H1 (cell line): ENCODE data around the gene CMBL. TPM values are rescaled to one million over a fixed set of nuclear protein-coding genes. Genes with fewer than 3 reads are reported as not detected.

Experiments used
- CTCF ChIA-PET: fragments of 300-600 bp; sonication (Branson Sonifier 250); formaldehyde crosslinking; loops from one replicate; lab custom pipeline; 2021; ENCODE audit not compliant: partially characterized antibody; lab: Charles Lee
- POLR2A ChIA-PET: fragments of 300-600 bp; sonication (Branson Sonifier 250); formaldehyde crosslinking; loops from one replicate; lab custom pipeline; 2021; ENCODE audit warnings: inconsistent platforms; ENCODE audit not compliant: partially characterized antibody; lab: Charles Lee
- DNase-seq, 2 experiments: peaks; one replicate each; pipeline versions ENCODE4 v3.0.0 to v3.0.0-alpha.2; 2010 to 2022; ENCODE audit warnings: low spot score in 2 of 2, low read depth in 1 of 2, mixed read lengths in 1 of 2
- FAIRE-seq: peaks from 2 replicates; lab custom pipeline; 2011; peaks lifted over from hg19 to GRCh38; lab: Jason Lieb, UNC
- H2AFZ ChIP-seq: 2 replicates; pipeline ENCODE4 v1.8.1; 2012; ENCODE audit warnings: low read length, inconsistent platforms
- H2AK5ac ChIP-seq: 2 replicates; pipeline ENCODE4 v1.6.1; 2013; ENCODE audit warnings: low read depth, low read length
- H2BK120ac ChIP-seq: replicated peaks from 2 replicates; pipeline ENCODE3; 2013; ENCODE audit warnings: low read depth, low read length, inconsistent platforms
- H2BK12ac ChIP-seq: 2 replicates; pipeline ENCODE4 v1.6.1; 2013; ENCODE audit warnings: low read depth, low read length
- H2BK15ac ChIP-seq: 2 replicates; pipeline ENCODE4 v1.6.1; 2013; ENCODE audit warnings: low read length
- H2BK20ac ChIP-seq: 2 replicates; pipeline ENCODE4 v1.6.1; 2013; ENCODE audit warnings: low read length
- H2BK5ac ChIP-seq: 2 replicates; pipeline ENCODE4 v1.6.1; 2013; ENCODE audit warnings: low read depth, low read length
- H3K14ac ChIP-seq: 2 replicates; pipeline ENCODE4 v1.6.1; 2013; ENCODE audit warnings: inconsistent platforms; ENCODE audit not compliant: insufficient read length
- H3K18ac ChIP-seq: 2 replicates; pipeline ENCODE4 v1.6.1; 2013; ENCODE audit warnings: low read length; ENCODE audit errors: extremely low read depth
- H3K23ac ChIP-seq: 2 replicates; pipeline ENCODE4 v1.6.1; 2013; ENCODE audit warnings: inconsistent platforms; ENCODE audit not compliant: insufficient read length
- H3K23me2 ChIP-seq: 2 replicates; pipeline ENCODE4 v1.6.1; 2013; ENCODE audit warnings: low read depth, low read length
- H3K27ac ChIP-seq: 2 replicates; pipeline ENCODE4 v1.6.1; 2011; ENCODE audit warnings: low read depth, low read length, inconsistent platforms
- H3K27me3 ChIP-seq, 4 experiments: replicated peaks in 1 of 4; 1 replicate in 1 of 4; 2 replicates in 3 of 4; pipeline versions ENCODE4 v1.6.1 to v1.8.1; 2011 to 2013; ENCODE audit warnings: low read length in 3 of 4, mild to moderate bottlenecking in 3 of 4, inconsistent platforms in 2 of 4, mixed read lengths in 2 of 4, moderate library complexity in 1 of 4; ENCODE audit not compliant: control insufficient read depth in 3 of 4, insufficient read depth in 3 of 4; ENCODE audit errors: extremely low read depth in 1 of 4
- H3K36me3 ChIP-seq, 4 experiments: 2 replicates each; pipeline versions ENCODE4 v1.6.1 to v1.8.1; 2011 to 2013; ENCODE audit warnings: mild to moderate bottlenecking in 4 of 4, low read length in 3 of 4, moderate library complexity in 2 of 4, control low read depth in 1 of 4, inconsistent platforms in 1 of 4; ENCODE audit not compliant: insufficient read depth in 4 of 4, control insufficient read depth in 2 of 4
- H3K4ac ChIP-seq: replicated peaks from 2 replicates; pipeline ENCODE3; 2013; ENCODE audit warnings: low read length, low read depth, mixed read lengths, inconsistent platforms; ENCODE audit not compliant: insufficient read length
- H3K4me1 ChIP-seq, 4 experiments: replicated peaks in 1 of 4; 1 replicate in 1 of 4; 2 replicates in 3 of 4; pipeline versions ENCODE4 v1.6.1 to v1.8.1; 2011 to 2013; ENCODE audit warnings: low read length in 3 of 4, inconsistent platforms in 2 of 4, mixed read lengths in 1 of 4; ENCODE audit not compliant: insufficient read depth in 4 of 4, control insufficient read depth in 3 of 4
- H3K4me2 ChIP-seq, 2 experiments: 2 replicates each; pipeline versions ENCODE4 v1.6.1 to v1.8.1; 2011 to 2013; ENCODE audit warnings: low read depth in 2 of 2, low read length in 2 of 2, control low read depth in 1 of 2, inconsistent platforms in 1 of 2, mild to moderate bottlenecking in 1 of 2; ENCODE audit not compliant: insufficient read depth in 1 of 2
- H3K4me3 ChIP-seq, 4 experiments: fragments of 200-600, 300-600 bp in 1 of 4; sonication (generic), shearing (Covaris generic), sonication (Bioruptor Twin) in 1 of 4; 2 replicates each; pipeline versions ENCODE4 v1.5.1 to v1.8.1; 2011 to 2016; ENCODE audit warnings: low read length in 4 of 4, low read depth in 3 of 4, control low read depth in 2 of 4, inconsistent platforms in 2 of 4, mild to moderate bottlenecking in 2 of 4, mixed read lengths in 1 of 4, moderate library complexity in 1 of 4; ENCODE audit not compliant: insufficient read depth in 2 of 4; ENCODE audit errors: extremely low read depth in 1 of 4
- H3K56ac ChIP-seq: replicated peaks from 2 replicates; pipeline ENCODE3; 2013; ENCODE audit warnings: low read depth, mild to moderate bottlenecking, mixed read lengths, low read length, inconsistent platforms; ENCODE audit not compliant: insufficient read length
- H3K79me1 ChIP-seq: 2 replicates; pipeline ENCODE4 v1.6.1; 2013; ENCODE audit warnings: low read depth, low read length, control low read depth
- H3K79me2 ChIP-seq, 2 experiments: 2 replicates each; pipeline versions ENCODE4 v1.6.1 to v1.8.1; 2012 to 2013; ENCODE audit warnings: low read length in 2 of 2, mild to moderate bottlenecking in 2 of 2, inconsistent platforms in 1 of 2; ENCODE audit not compliant: insufficient read depth in 2 of 2, control insufficient read depth in 1 of 2
- H3K9ac ChIP-seq, 4 experiments: replicated peaks in 1 of 4; 1 replicate in 1 of 4; 2 replicates in 3 of 4; pipeline versions ENCODE4 v1.6.1 to v1.8.1; 2011 to 2013; ENCODE audit warnings: low read depth in 3 of 4, low read length in 3 of 4, control low read depth in 2 of 4, mild to moderate bottlenecking in 2 of 4, moderate library complexity in 2 of 4, inconsistent platforms in 1 of 4; ENCODE audit errors: extremely low read depth in 1 of 4
- H3K9me3 ChIP-seq, 2 experiments: 2 replicates each; pipeline versions ENCODE4 v1.6.1 to v1.8.1; 2012 to 2013; ENCODE audit warnings: mild to moderate bottlenecking in 2 of 2, moderate library complexity in 2 of 2, control low read depth in 1 of 2, inconsistent platforms in 1 of 2, low read depth in 1 of 2, low read length in 1 of 2, mixed read lengths in 1 of 2; ENCODE audit not compliant: insufficient read depth in 2 of 2
- H4K20me1 ChIP-seq, 2 experiments: replicated peaks in 1 of 2; 2 replicates each; pipeline versions ENCODE3 to v1.8.1; 2011 to 2013; ENCODE audit warnings: inconsistent platforms in 2 of 2, low read length in 2 of 2, mild to moderate bottlenecking in 1 of 2; ENCODE audit not compliant: insufficient read depth in 2 of 2, control insufficient read depth in 1 of 2
- H4K5ac ChIP-seq: 2 replicates; pipeline ENCODE4 v1.6.1; 2013; ENCODE audit warnings: low read length, low read depth, mixed read lengths, inconsistent platforms; ENCODE audit not compliant: insufficient read length
- H4K8ac ChIP-seq: 2 replicates; pipeline ENCODE4 v1.8.0; 2013; ENCODE audit warnings: mild to moderate bottlenecking, moderate library complexity, low read length, inconsistent platforms; ENCODE audit not compliant: insufficient read depth; ENCODE audit errors: extremely low read depth
- H4K91ac ChIP-seq: replicated peaks from 2 replicates; pipeline ENCODE3; 2013; ENCODE audit warnings: low read length, mixed read lengths, inconsistent platforms; ENCODE audit not compliant: insufficient read length
- KDM5A ChIP-seq: fragments of 200-600 bp; IDR thresholded peaks from 2 replicates; pipeline ENCODE4 v1.7.1; 2012; ENCODE audit warnings: mild to moderate bottlenecking, low read length, inconsistent platforms, mixed read lengths
- MAFK ChIP-seq: IDR thresholded peaks from 2 replicates; pipeline ENCODE4 v1.6.1; 2012; ENCODE audit warnings: low read depth, mild to moderate bottlenecking, improper control_type of control experiment, low read length
- NANOG ChIP-seq: IDR thresholded peaks from 2 replicates; pipeline ENCODE4 v1.6.1; 2011; ENCODE audit warnings: low read length, low read depth, mild to moderate bottlenecking, inconsistent platforms; ENCODE audit not compliant: insufficient read depth, poor library complexity, severe bottlenecking
- TAF7 ChIP-seq: optimal IDR thresholded peaks from 2 replicates; pipeline ENCODE3; 2011; ENCODE audit warnings: low read depth, mild to moderate bottlenecking, inconsistent platforms, low read length, moderate library complexity, borderline replicate concordance
- WGBS, 2 experiments: shearing (Covaris generic) in 1 of 2; methylation state at CpG; one replicate each; pipeline versions ENCODE4 v1.1.6 to v1.1.7; 2013 to 2015; ENCODE audit warnings: low lambda C conversion rate in 2 of 2, mixed read lengths in 2 of 2, inconsistent platforms in 1 of 2, low coverage in 1 of 2, missing lambda C conversion rate in 1 of 2; ENCODE audit not compliant: insufficient replicate concordance in 2 of 2, insufficient coverage in 1 of 2, insufficient read length in 1 of 2; ENCODE audit errors: extremely low coverage in 1 of 2, missing lambda C conversion rate in 1 of 2; 5-methylcytosine and 5-hydroxymethylcytosine counted together
- polyA plus RNA-seq, 7 experiments: library from polyadenylated mRNA; depleted of rRNA in 3 of 7; stranded (reverse) in 5 of 7; unstranded in 2 of 7; fragments of >200 nt in 5 of 7; fragments of 200-250 nt in 2 of 7; gene quantifications; 1 replicate in 5 of 7; 2 replicates in 1 of 7; 4 replicates in 1 of 7; pipeline versions ENCODE4 v1.2.1 to v1.2.3, GENCODE V29; 2011 to 2013; ENCODE audit warnings: missing spikeins in 2 of 7, mixed read lengths in 2 of 7
- total RNA-seq: library from RNA; stranded (reverse); fragmentation: NEBNext Ultra II Directional; extraction: Animal tissue kit (Norgen Biotek cat#: 25700); gene quantifications from 2 replicates; pipeline ENCODE4 v1.2.1, GENCODE V29; 2021

CMBL gene
- total and polyA plus RNA-seq, 2 of the 8 experiments (the other 6 are each of a cell fraction or from before 2014, with no cell fraction given), result 27.9 to 32.1 TPM

DNA sequence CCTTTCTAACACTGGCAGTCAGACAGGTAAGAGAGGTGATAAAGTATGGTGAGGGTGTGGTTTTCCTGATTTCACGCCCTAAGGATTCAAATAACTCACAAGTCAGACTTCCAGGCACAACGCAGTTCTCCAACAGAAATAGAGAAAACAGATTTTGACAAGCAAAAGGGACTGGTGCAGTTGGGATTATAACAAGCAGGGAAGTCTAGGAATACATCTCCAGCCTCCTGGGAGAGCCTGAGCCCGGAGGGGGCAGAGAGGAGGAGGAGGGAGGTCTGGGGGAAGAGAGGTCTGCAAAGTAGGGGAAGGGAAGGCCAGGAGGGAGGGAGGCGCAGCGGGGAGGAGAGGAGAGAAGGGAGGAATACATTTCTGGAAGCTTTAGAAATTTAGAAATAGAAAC lies 1.6 kb downstream of the CMBL start:
- TF ChIP-seq TAF7 (no peak), KDM5A (no peak), MAFK (no peak), NANOG (no peak)
- TF ChIP-seq, all 59 proteins: peak for 0
- FAIRE-seq, result no peak

More for the DNA sequence above, 1.6 kb downstream of the CMBL start:
- 0 out of 2 replicates have a peak overlapping the region, but pooled peaks have one; percentile 52 for H2BK20ac ChIP-seq
- no peak overlapping the region for H2BK12ac ChIP-seq
- ChIA-PET CTCF (interaction anchor here (1.1 to 1.7 kb wide), 2 partner anchors 10 to 59 kb away, joined by 3 to 5 read pairs; no protein-coding TSS in a partner anchor), POLR2A (interaction anchor here (1.2 to 1.4 kb wide), 3 partner anchors 13 to 55 kb away, joined by 3 to 5 read pairs (median 3); partner anchors contain the start of gene MARCHF6)
- no peak overlapping the region for H2AFZ ChIP-seq
- H3K9me3 ChIP-seq, result no peaks in the 10 kb centered on the region
- 48% methylated on average over 5 of the region's 5 CpGs; no CpG with 5 or more reads in 1 of the 2 experiments for WGBS, 2 experiments
- H2AK5ac ChIP-seq, result no peak overlapping the region
- 0 out of 2 replicates have a peak overlapping the region, but pooled peaks have one; percentile 34 for H3K18ac ChIP-seq
- H3K27ac ChIP-seq, result no peak overlapping the region
- H2BK120ac ChIP-seq, result no peak overlapping the region
- no peak overlapping the region for H3K14ac ChIP-seq
- no peak overlapping the region for H3K4ac ChIP-seq
- H3K4me3 ChIP-seq, result peak overlapping the region in 1 of 4 experiments; percentile 91; a peak in 2 of 8 replicates
- no peak overlapping the region for H3K56ac ChIP-seq
- no peak overlapping the region for H3K9ac ChIP-seq
- peaks cover 0 to 2% (median 0%) of the 10 kb centered on the region in 4 experiments; a peak in 1 of 7 replicates for H3K27me3 ChIP-seq
- H2BK15ac ChIP-seq, result no peak overlapping the region
- peak overlapping the region; percentile 95 for H3K4me2 ChIP-seq
- H3K79me2 ChIP-seq, result no peaks in the 10 kb centered on the region
- no peak overlapping the region for H4K91ac ChIP-seq
- H2BK5ac ChIP-seq, result no peak overlapping the region
- no peak overlapping the region for H3K23ac ChIP-seq
- H4K5ac ChIP-seq, result no peak overlapping the region
- no peaks in the 10 kb centered on the region for H3K36me3 ChIP-seq
- H4K8ac ChIP-seq, result no peak overlapping the region
- DNase-seq, result no peak
- no peaks in the 10 kb centered on the region for H3K79me1 ChIP-seq
- peaks cover 0 to 6% (median 4%) of the 10 kb centered on the region in 4 experiments; a peak in 5 of 7 replicates for H3K4me1 ChIP-seq
- peaks cover 0 to 6% of the 10 kb centered on the region in 2 experiments for H4K20me1 ChIP-seq
- peaks cover 6% of the 10 kb centered on the region for H3K23me2 ChIP-seq
